ENCODE results near the gene HIBADH.
A peak's percentile ranks its signal among the peaks of the same experiment; 100 is the strongest.

Gene HIBADH

DNA sequence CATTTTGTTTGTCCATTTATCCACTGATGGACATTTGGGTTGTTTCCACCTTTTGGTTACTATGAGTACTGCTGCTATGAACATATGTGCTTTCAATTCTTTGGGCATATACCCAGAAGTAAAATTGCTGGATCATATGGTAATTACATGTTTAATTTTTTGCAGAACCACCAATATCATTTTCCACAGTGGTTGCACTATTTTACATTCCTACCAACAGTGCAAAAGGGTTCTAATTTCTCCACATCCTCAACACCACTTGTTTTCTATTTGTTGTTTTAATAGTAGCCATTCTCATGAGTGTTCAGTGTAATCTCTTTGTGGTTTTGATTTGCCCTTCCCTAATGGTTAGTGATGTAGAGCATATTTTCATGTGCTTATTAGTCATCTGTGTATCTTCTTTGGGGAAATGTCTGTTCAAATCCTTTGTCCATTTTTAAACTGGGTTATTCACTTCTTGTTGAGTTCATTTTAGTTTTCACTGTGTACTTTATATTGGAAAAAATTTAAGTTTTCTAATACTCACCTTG lies 101.9 kb downstream of the HIBADH start:
- peaks cover 4% of the 10 kb centered on the region for H3K79me1 ChIP-seq (replicated peaks; ENCODE audit: low read length, poor library complexity, severe bottlenecking)
- H3K27me3 ChIP-seq (ENCODE audit: control insufficient read depth in 1 of 2, insufficient read depth in 1 of 2, low read length in 2 of 2) = no peaks in the 10 kb centered on the region
- no peak overlapping the region for H3K27ac ChIP-seq (ENCODE audit: low read length, poor library complexity, severe bottlenecking)
- no peak overlapping the region for H2BK15ac ChIP-seq (ENCODE audit: low read depth, poor library complexity, severe bottlenecking)
- peaks cover 0 to 4% of the 10 kb centered on the region in 2 experiments for H3K36me3 ChIP-seq (ENCODE audit: control insufficient read depth in 1 of 2, insufficient read depth in 2 of 2, low read depth in 1 of 2, low read length in 2 of 2)
- peaks cover 3% of the 10 kb centered on the region for H3K9me3 ChIP-seq (ENCODE audit: control insufficient read depth, low read length)
- no peak overlapping the region for H3K4ac ChIP-seq (ENCODE audit: low read depth in 1 of 2, low read length in 2 of 2)
- H2BK5ac ChIP-seq (ENCODE audit: low read depth, low read length, poor library complexity, severe bottlenecking) = no peak overlapping the region
- H3K18ac ChIP-seq (ENCODE audit: low read depth in 1 of 2, low read length in 2 of 2) = no peak overlapping the region
- no peak overlapping the region for H3K4me2 ChIP-seq (ENCODE audit: low read length, poor library complexity, severe bottlenecking)
- H2AK5ac ChIP-seq (ENCODE audit: low read length, severe bottlenecking) = no peak overlapping the region
- no peak overlapping the region for H3K4me3 ChIP-seq (ENCODE audit: insufficient read depth in 1 of 2, low read depth in 1 of 2, low read length in 2 of 2)
- H2BK120ac ChIP-seq (ENCODE audit: low read depth, low read length) = no peak overlapping the region
- no peak overlapping the region for H3K23ac ChIP-seq (ENCODE audit: low read length in 2 of 2)
- H3K4me1 ChIP-seq (ENCODE audit: control insufficient read depth, insufficient read depth, low read depth, low read length) = no peaks in the 10 kb centered on the region
- no peak overlapping the region for H3K14ac ChIP-seq (ENCODE audit: low read length in 2 of 2)
- no peak overlapping the region for H4K8ac ChIP-seq (ENCODE audit: low read length)
- H2BK12ac ChIP-seq (ENCODE audit: low read length in 2 of 2) = no peak overlapping the region
- no peak overlapping the region for H4K91ac ChIP-seq (ENCODE audit: low read length)
- H2AFZ ChIP-seq (ENCODE audit: low read depth, low read length) = no peak overlapping the region
- peak overlapping the region; percentile 39 for H3K9ac ChIP-seq (ENCODE audit: low read length)
- DNase-seq = peak; percentile 70

DNA sequence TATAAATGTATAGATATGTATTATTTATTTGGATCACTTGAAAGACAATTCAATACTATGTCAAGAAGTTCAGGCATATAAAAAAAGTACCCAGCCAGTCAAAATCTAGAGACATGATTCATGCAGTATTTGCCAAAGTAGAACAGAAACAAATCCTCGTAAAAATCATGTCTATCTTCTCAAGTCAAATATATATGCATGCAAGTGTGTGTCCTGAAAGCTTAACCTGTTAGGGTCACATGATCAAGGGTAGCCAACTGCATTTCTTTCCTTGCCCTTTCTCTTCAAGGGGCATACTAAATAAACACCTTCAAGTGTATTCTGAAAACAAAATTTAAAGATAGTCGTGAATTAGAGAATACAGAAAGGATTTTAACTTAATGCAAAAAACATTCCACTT lies 107.0 kb downstream of the HIBADH start:
- no peak overlapping the region for H3K27ac ChIP-seq (ENCODE audit: low read length, poor library complexity, severe bottlenecking)

DNA sequence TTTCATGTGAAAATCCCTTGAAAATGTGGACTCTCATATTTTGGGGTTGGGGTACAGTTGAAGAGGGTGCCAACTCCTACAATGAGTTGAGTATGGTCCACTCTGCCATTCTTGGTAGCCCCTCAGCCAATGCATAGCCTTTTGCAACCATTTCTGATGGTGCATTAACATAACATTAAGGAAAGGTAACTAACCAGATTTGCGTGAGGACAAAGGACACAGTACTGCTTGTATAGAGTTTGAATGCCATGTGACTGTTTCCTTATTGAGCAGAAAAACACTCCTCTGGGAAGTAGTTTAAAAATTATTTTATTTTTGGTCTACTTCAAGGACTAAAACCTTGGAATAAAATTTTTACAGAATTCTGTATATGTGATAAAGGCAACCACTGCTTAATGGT lies 107.9 kb downstream of the HIBADH start:
- 88% methylated on average over 1 of the region's 1 CpG for WGBS
- no peaks in the 10 kb centered on the region for H3K27me3 ChIP-seq (ENCODE audit: control insufficient read depth in 1 of 2, insufficient read depth in 1 of 2, low read length in 2 of 2)
- no peak overlapping the region for H3K4me3 ChIP-seq (ENCODE audit: insufficient read depth in 1 of 2, low read depth in 1 of 2, low read length in 2 of 2)
- H3K18ac ChIP-seq (ENCODE audit: low read depth in 1 of 2, low read length in 2 of 2) = no peak overlapping the region
- no peaks in the 10 kb centered on the region for H3K9me3 ChIP-seq (ENCODE audit: control insufficient read depth, low read length)
- no peak overlapping the region for H4K91ac ChIP-seq (ENCODE audit: low read length)
- no peaks in the 10 kb centered on the region for H3K4me1 ChIP-seq (ENCODE audit: control insufficient read depth, insufficient read depth, low read depth, low read length)
- no peak overlapping the region for H3K4me2 ChIP-seq (ENCODE audit: low read length, poor library complexity, severe bottlenecking)
- no peak for DNase-seq
- no peak overlapping the region for H3K27ac ChIP-seq (ENCODE audit: low read length, poor library complexity, severe bottlenecking)
- H2BK5ac ChIP-seq (ENCODE audit: low read depth, low read length, poor library complexity, severe bottlenecking) = no peak overlapping the region
- no peak overlapping the region for H3K23ac ChIP-seq (ENCODE audit: low read length in 2 of 2)
- no peak overlapping the region for H2BK12ac ChIP-seq (ENCODE audit: low read length in 2 of 2)
- H3K14ac ChIP-seq (ENCODE audit: low read length in 2 of 2) = no peak overlapping the region
- H2AFZ ChIP-seq (ENCODE audit: low read depth, low read length) = no peak overlapping the region
- H4K8ac ChIP-seq (ENCODE audit: low read length) = no peak overlapping the region
- no peak overlapping the region for H3K9ac ChIP-seq (ENCODE audit: low read length)
- no peak overlapping the region for H3K4ac ChIP-seq (ENCODE audit: low read depth in 1 of 2, low read length in 2 of 2)
- H2AK5ac ChIP-seq (ENCODE audit: low read length, severe bottlenecking) = no peak overlapping the region
- H2BK15ac ChIP-seq (ENCODE audit: low read depth, poor library complexity, severe bottlenecking) = no peak overlapping the region
- H3K36me3 ChIP-seq (ENCODE audit: control insufficient read depth in 1 of 2, insufficient read depth in 2 of 2, low read depth in 1 of 2, low read length in 2 of 2) = peaks cover 0 to 7% of the 10 kb centered on the region in 2 experiments
- H3K79me1 ChIP-seq (replicated peaks; ENCODE audit: low read length, poor library complexity, severe bottlenecking) = peaks cover 1% of the 10 kb centered on the region
- no peak overlapping the region for H2BK120ac ChIP-seq (ENCODE audit: low read depth, low read length)

More for the DNA sequence above, 107.0 kb downstream of the HIBADH start:
- 94% methylated on average over 1 of the region's 2 CpGs for WGBS
- Histone ChIP-seq H2BK5ac (ENCODE audit: low read depth, low read length, poor library complexity, severe bottlenecking) (no peak overlapping the region), H3K14ac (ENCODE audit: low read length in 2 of 2) (no peak overlapping the region), H3K23ac (ENCODE audit: low read length in 2 of 2) (no peak overlapping the region), H3K4me2 (ENCODE audit: low read length, poor library complexity, severe bottlenecking) (no peak overlapping the region), H4K8ac (ENCODE audit: low read length) (no peak overlapping the region), H3K79me1 (replicated peaks; ENCODE audit: low read length, poor library complexity, severe bottlenecking) (peaks cover 1% of the 10 kb centered on the region), H4K91ac (ENCODE audit: low read length) (no peak overlapping the region), H2AFZ (ENCODE audit: low read depth, low read length) (no peak overlapping the region), H2BK120ac (ENCODE audit: low read depth, low read length) (no peak overlapping the region), H2AK5ac (ENCODE audit: low read length, severe bottlenecking) (no peak overlapping the region), H3K36me3 (ENCODE audit: control insufficient read depth in 1 of 2, insufficient read depth in 2 of 2, low read depth in 1 of 2, low read length in 2 of 2) (peaks cover 0 to 7% of the 10 kb centered on the region in 2 experiments), H3K4ac (ENCODE audit: low read depth in 1 of 2, low read length in 2 of 2) (no peak overlapping the region), H2BK15ac (ENCODE audit: low read depth, poor library complexity, severe bottlenecking) (no peak overlapping the region), H3K4me1 (ENCODE audit: control insufficient read depth, insufficient read depth, low read depth, low read length) (no peaks in the 10 kb centered on the region), H3K4me3 (ENCODE audit: insufficient read depth in 1 of 2, low read depth in 1 of 2, low read length in 2 of 2) (no peak overlapping the region), H3K9ac (ENCODE audit: low read length) (no peak overlapping the region), H3K18ac (ENCODE audit: low read depth in 1 of 2, low read length in 2 of 2) (no peak overlapping the region), H3K9me3 (ENCODE audit: control insufficient read depth, low read length) (no peaks in the 10 kb centered on the region), H2BK12ac (ENCODE audit: low read length in 2 of 2) (no peak overlapping the region), H3K27me3 (ENCODE audit: control insufficient read depth in 1 of 2, insufficient read depth in 1 of 2, low read length in 2 of 2) (no peaks in the 10 kb centered on the region)
- DNase-seq = no peak

DNA sequence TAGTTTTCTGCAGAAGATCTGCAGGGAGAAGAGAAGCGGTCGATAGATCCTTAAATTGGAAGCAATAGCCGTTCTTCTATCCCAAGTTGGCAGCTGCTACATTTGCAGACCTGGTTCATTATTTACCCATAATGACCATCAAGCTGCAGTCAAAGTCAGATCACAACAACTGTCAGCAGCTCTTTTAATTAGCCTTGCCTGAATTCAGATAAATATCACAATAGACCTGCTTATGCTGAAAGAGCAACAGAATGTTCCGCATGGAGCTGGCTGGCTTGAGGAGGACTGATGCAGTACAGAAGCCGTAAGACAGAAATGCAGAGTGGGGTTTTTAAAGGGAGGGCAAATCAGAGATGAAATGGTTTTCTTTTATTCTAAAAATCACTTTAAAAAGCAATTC lies 109.4 kb downstream of the HIBADH start:
- H3K79me1 ChIP-seq (replicated peaks; ENCODE audit: low read length, poor library complexity, severe bottlenecking) = peaks cover 1% of the 10 kb centered on the region
- H2BK120ac ChIP-seq (ENCODE audit: low read depth, low read length) = no peak overlapping the region
- no peak overlapping the region for H3K18ac ChIP-seq (ENCODE audit: low read depth in 1 of 2, low read length in 2 of 2)
- H3K9ac ChIP-seq (ENCODE audit: low read length) = no peak overlapping the region
- WGBS = 95% methylated on average over 5 of the region's 5 CpGs
- no peak overlapping the region for H2BK5ac ChIP-seq (ENCODE audit: low read depth, low read length, poor library complexity, severe bottlenecking)
- peaks cover 0 to 7% of the 10 kb centered on the region in 2 experiments for H3K36me3 ChIP-seq (ENCODE audit: control insufficient read depth in 1 of 2, insufficient read depth in 2 of 2, low read depth in 1 of 2, low read length in 2 of 2)
- no peak overlapping the region for H3K27ac ChIP-seq (ENCODE audit: low read length, poor library complexity, severe bottlenecking)
- H3K23ac ChIP-seq (ENCODE audit: low read length in 2 of 2) = no peak overlapping the region
- DNase-seq = no peak
- no peaks in the 10 kb centered on the region for H3K4me1 ChIP-seq (ENCODE audit: control insufficient read depth, insufficient read depth, low read depth, low read length)
- no peak overlapping the region for H4K91ac ChIP-seq (ENCODE audit: low read length)
- no peak overlapping the region for H2BK15ac ChIP-seq (ENCODE audit: low read depth, poor library complexity, severe bottlenecking)
- no peak overlapping the region for H4K8ac ChIP-seq (ENCODE audit: low read length)
- no peak overlapping the region for H3K4me3 ChIP-seq (ENCODE audit: insufficient read depth in 1 of 2, low read depth in 1 of 2, low read length in 2 of 2)
- H3K14ac ChIP-seq (ENCODE audit: low read length in 2 of 2) = no peak overlapping the region
- no peak overlapping the region for H3K4ac ChIP-seq (ENCODE audit: low read depth in 1 of 2, low read length in 2 of 2)
- no peak overlapping the region for H2BK12ac ChIP-seq (ENCODE audit: low read length in 2 of 2)
- no peak overlapping the region for H3K4me2 ChIP-seq (ENCODE audit: low read length, poor library complexity, severe bottlenecking)
- no peaks in the 10 kb centered on the region for H3K9me3 ChIP-seq (ENCODE audit: control insufficient read depth, low read length)
- no peak overlapping the region for H2AFZ ChIP-seq (ENCODE audit: low read depth, low read length)
- H3K27me3 ChIP-seq (ENCODE audit: control insufficient read depth in 1 of 2, insufficient read depth in 1 of 2, low read length in 2 of 2) = no peaks in the 10 kb centered on the region
- no peak overlapping the region for H2AK5ac ChIP-seq (ENCODE audit: low read length, severe bottlenecking)

Data from mesenchymal stem cell (in vitro differentiated cells and primary cell).